Measurements from ENCODE around the gene NFYC.

The NFYC gene

GRCh38 chr1:40762144-40762923 is 70.8 kb downstream of the NFYC start:
- no peak for FAIRE-seq

DNA sequence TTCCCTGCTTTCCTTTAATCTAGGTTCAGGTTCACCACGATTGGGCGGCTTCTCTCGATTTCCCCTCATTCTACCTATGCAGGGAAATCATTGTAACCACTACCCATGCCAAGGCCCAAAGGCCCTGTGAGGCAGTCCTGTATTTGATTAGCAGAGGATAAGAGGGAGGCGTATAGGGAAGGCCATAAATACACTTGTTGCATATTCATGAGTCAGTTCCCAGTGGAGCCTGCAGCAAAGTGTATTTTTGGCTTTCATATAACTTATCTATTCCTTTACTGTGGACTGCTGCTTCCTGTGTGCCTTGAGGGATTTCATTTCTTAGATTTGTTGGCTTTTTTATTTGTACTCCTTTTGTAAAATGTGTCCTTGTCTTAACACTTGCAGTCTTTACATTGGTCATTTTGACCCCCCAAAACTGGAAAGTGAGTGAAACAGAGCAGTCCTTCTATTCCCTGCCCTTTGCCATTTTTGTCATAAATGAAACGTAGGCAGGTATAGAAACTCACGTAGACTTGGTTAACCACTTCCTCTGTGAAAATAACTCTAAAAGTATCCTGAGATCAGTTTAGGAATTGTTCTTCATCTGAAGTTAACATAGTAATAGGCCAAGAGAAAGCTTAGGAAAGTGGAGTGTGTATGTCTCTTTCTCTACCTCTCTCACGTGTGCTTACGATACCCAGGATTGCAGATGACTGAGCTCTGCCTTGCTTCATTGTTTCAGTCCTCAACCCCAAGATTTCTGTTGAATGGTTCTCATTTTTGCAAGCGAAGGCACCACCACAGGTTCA is 72.4 kb downstream of the NFYC start:
- no peak for FAIRE-seq

DNA sequence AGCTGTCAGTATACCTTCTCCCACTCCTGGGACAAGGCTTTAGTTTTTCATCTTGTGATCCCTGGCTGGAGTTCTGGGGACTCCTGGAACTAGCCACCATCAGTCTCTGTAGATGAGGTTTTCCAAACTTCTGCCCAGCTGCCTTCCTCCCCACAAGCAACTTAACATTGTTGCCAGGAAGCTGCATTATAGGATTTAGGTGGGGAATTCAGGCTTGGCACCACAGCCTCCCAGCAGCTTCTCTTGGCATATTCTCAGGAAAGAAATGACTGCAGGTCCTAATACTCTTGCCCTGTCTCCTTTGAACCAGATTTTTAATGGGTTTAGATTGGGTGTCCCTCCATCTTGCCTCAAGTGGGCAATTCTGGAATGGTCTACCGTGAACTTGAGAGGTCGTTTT is 73.5 kb downstream of the NFYC start:
- no peak for FAIRE-seq

GRCh38 chr1:40766017-40766416 is 74.5 kb downstream of the NFYC start:
- no peak for FAIRE-seq

GRCh38 chr1:40766560-40766959 is 75.1 kb downstream of the NFYC start:
- FAIRE-seq = no peak

GRCh38 chr1:40768146-40768990 is 76.9 kb downstream of the NFYC start:
- no peak for FAIRE-seq

GRCh38 chr1:40769815-40770214 is 78.3 kb downstream of the NFYC start:
- FAIRE-seq = no peak

DNA sequence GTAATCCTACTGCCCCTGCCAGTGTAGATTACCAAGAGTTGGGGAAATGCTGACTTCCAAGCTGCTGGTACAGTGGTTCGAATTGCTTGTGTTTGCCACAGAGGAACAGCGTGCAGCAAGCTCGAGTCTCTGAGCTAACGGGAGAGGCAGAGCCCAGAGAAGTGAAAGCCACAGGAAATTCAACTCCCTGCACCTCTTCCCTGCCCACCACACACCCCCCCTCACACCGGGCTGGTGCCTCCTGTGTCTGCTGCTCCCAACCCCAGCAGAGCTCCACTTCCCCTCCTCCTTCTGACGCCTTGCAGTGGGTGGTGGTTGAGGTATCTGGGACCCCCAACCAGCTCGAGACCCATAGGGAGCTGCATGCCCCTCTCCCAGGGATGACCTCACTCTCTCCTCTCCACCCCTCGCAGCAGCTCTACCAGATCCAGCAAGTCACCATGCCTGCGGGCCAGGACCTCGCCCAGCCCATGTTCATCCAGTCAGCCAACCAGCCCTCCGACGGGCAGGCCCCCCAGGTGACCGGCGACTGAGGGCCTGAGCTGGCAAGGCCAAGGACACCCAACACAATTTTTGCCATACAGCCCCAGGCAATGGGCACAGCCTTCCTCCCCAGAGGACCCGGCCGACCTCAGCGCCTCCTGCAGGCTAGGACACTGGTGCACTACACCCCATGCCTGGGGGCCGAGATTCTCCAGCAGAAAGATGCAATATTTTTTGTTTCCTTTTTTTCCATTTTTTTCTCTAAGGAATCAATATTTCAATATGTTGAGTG is 79.0 kb downstream of the NFYC start:
- no peak for FAIRE-seq

- no peak for FAIRE-seq
These were observed 80.8 kb downstream of the NFYC start for GRCh38 chr1:40772146-40772955.

DNA sequence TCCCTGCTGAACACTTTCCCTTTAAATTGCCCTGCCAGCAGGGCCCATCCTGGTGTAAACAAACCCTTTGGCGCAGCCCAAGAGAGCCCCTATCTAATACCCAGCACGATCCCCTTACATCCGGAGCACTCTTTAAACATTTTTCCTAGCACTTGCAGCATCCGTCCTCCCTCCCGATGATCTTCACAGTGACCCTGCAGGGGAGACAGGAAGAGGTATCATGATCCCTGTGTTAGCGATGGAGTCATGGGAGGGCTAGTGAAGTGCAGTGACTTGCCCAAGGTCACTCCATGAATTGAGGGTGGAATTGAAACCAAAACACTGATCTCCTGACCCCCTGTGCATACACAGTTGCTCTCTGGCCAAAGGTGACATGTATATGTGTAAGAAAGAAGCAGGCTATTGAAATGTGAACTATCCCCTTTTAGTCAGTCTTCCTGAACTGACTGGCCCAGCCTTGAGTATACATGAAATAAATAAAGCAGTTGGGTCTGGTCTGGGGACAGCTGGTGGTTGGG is 82.3 kb downstream of the NFYC start:
- FAIRE-seq = no peak

DNA sequence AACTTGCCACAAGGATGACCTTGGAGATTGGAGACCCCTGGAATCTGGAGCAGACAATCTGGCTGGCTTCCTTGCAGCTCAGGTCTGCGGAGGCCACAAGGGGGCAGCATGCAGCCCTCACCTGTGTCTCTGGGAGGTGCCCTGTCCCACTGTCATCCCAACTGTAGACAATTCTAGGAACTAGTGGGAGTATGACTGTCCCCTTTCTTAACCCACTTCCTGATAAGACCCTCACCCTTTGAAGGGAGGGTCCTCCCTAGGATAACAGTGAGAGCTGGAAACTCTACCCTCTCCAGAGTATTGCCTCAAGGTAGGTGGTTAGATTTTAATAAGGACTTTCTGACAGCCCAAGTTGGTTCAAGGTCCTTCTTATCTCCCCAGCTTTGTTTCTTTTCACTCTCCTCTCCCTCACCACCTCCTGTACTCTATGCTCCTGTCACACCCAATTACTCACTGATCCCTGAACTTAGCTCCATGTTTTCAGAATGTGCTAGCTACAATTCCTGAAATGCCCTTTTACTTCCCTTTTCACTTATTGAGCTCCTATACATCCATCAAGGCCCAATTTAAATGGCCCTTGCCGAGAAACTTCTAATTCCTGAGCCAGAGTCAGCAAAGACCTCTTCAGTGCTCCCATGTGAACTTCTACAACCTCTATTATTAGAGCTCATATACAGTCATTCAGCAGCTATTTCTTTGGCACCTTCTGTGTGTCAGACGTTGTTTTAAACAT is 82.9 kb downstream of the NFYC start:
- FAIRE-seq = no peak

DNA sequence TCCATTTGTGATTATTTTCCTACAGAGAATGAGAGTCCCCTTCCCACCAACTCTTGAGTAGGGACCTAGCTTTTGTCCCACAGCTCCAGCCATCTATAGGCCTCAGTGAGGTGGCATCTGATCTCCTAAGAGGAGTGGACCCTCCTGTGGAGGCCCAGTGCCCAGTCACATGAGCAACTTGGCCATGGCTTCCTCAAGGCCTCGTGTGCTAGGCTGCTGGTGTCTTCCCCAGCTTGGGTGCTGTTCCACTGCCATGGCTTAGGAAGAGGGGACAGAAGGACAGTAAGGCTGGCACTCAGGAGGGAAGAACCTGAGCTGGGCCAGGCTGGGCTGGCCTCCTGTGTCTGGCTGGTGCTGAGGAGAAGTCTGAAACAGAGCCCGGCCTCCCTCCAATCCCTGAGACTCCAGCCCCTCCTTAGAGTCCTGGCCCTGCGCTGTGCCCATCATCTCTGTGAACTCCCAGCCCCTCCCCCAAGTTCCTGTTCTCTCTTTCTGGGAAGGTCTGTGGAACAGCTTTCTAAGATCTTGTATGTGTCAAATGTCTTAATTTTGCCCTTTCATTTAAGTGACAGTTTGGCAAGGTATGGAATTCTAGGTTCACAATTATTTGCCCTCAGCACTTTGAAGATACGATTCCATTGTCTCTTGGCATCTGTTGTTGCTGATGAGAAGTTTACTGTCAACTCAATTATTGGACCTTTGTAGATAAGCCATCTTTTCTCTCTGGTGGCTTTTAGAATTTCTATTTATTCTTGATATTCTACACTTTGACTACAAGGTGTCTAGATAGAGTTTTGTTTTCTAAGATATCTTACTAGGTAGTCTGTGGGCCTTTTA is 85.0 kb downstream of the NFYC start:
- FAIRE-seq = no peak

GRCh38 chr1:40777224-40777970 is 85.9 kb downstream of the NFYC start:
- no peak for FAIRE-seq

DNA sequence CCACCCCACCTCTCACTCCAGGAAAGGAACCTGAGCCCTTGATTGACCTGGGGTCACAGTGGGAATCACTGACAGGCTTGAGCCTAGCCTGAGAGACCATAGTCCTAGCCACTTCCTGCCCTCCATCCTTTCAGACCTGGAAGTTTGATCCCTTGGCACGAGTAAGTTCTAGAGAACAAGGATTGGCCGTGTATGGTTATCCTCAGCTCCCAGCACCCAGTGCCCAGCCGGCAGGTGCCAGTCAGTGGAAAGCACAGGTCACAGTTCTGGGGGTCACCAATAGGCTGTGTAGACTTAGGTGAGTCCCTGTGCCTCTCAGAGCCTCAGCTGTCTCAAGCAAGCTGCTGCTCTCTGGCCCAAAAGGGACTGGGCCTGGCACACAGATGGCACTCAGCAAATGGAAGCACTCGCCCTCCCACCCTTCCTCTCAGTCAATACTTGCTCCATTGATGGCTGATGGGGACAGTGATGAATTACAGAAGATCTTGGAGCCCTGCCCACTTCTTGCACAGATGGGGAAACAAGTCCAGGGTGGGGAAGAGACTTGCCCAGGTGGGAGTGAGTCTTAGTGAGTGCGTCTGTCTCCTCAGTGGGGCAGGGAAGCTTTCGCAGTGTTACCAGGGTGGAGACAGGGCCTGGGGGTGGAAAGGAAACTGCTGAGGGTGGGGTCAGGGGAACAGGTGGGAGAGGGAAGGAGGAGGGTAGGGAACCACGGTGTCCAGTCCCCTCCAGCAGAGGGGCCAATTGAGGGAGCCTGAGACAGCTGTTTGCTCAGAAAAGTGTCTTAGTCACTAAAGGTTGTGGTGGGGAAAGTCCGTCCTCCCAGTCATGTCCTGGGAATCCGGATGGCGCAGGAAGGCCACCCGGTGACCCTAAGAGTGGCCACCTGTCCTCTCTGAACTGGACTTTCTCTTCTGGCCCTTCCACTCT is 89.4 kb downstream of the NFYC start:
- no peak for FAIRE-seq

DNA sequence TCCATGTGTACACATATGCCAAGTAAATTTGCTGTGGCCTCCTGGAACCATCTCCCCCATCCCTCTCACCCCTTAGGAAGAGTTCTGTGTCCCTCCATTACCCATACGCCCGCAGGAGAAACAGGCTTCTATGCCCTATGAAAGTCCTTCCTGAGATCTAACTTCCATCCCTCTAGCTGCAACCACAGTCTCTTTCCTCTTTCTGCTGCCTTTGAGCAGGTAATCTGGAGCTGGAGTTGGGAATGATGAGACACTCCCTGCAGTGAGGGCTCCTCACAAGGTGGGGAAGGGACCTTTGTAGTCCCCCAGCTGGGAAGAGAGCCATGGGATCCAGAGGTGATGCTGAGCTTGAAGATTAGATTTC is 90.1 kb downstream of the NFYC start:
- no peak for FAIRE-seq

- no peak for FAIRE-seq
These were observed 91.0 kb downstream of the NFYC start for GRCh38 chr1:40782371-40782956.
